Adrenal gland (tissue), 12 donors: Measurements from ENCODE around the gene ERAP2. TPM values are rescaled to one million over a fixed set of nuclear protein-coding genes. Genes with fewer than 3 reads are reported as not detected.

Source experiments
- DNase-seq, 7 donors: peaks; one replicate each; pipeline ENCODE4 v3.0.0-alpha.2; 2019 to 2020
- H3K27ac ChIP-seq, 5 donors: fragments of 200-600 bp; sonication (generic) in 4 of 5; 1 replicate in 3 of 5; 2 replicates in 2 of 5; pipeline versions ENCODE4 v1.5.1 to v1.8.0; 2016 to 2020; ENCODE audit warnings: mild to moderate bottlenecking in 1 of 5
- H3K27me3 ChIP-seq: fragments of 200-600 bp; 2 replicates; pipeline ENCODE4 v1.8.0; 2021
- H3K36me3 ChIP-seq, 2 donors: fragments of 200-600 bp; replicated peaks in 1 of 2; 1 replicate in 1 of 2; 2 replicates in 1 of 2; pipeline versions ENCODE4 v1.5.1 to v1.8.0; 2018 to 2022
- H3K4me1 ChIP-seq, 2 donors: fragments of 200-600 bp; replicated peaks in 1 of 2; 1 replicate in 1 of 2; 2 replicates in 1 of 2; pipeline versions ENCODE4 v1.5.1 to v1.8.0; 2018 to 2021
- H3K4me3 ChIP-seq, 4 donors: fragments of 200-600 bp; sonication (generic) in 3 of 4; one replicate each; pipeline ENCODE4 v1.5.1; 2016 to 2018
- H3K9me3 ChIP-seq, 3 donors: fragments of 200-600 bp; sonication (generic) in 1 of 3; replicated peaks in 1 of 3; 1 replicate in 2 of 3; 2 replicates in 1 of 3; pipeline versions ENCODE4 v1.5.1 to v1.8.0; 2016 to 2021
- CTCF ChIP-seq, 6 experiments: fragments of 450-650 bp in 4 of 6; fragments of 200-600 bp in 2 of 6; sonication (generic) in 1 of 6; IDR thresholded peaks; 1 replicate in 5 of 6; 2 replicates in 1 of 6; pipeline versions ENCODE4 v1.5.1 to v1.8.0; 2016 to 2021; ENCODE audit warnings: antibody characterized with exemption in 6 of 6, mild to moderate bottlenecking in 2 of 6, moderate library complexity in 1 of 6
- POLR2A ChIP-seq, 2 donors: fragments of 450-650 bp; IDR thresholded peaks; one replicate each; pipeline ENCODE4 v1.6.1; 2017; ENCODE audit warnings: antibody characterized with exemption in 2 of 2, mild to moderate bottlenecking in 2 of 2, moderate library complexity in 1 of 2
- WGBS, 4 donors: extraction: QIAGEN DNeasy Blood & Tissue Kit in 2 of 4; methylation state at CpG; one replicate each; pipeline versions ENCODE4 v1.1.5 to v1.1.7; 2013 to 2017; 5-methylcytosine and 5-hydroxymethylcytosine counted together
- intact Hi-C, 2 donors: fragments of 100-400 bp; cut with DNase I; formaldehyde crosslinking; loops; one replicate each; pipeline versions ENCODE4 v1.14.1 to v1.15.0; 2022 to 2023
- polyA plus RNA-seq, 3 donors: library from polyadenylated mRNA; stranded (reverse); fragments of 200-250 nt in 2 of 3; fragments of 350-450 nt in 1 of 3; fragmentation: Illumina TruSeq in 1 of 3; extraction: RNeasy Lipid Tissue Mini Kit (QIAGEN cat#74804) in 1 of 3; gene quantifications; one replicate each; pipeline ENCODE4 v1.2.3, GENCODE V29; 2013 to 2014
- total RNA-seq, 9 donors: library from RNA; depleted of rRNA in 4 of 9; stranded (reverse); fragments of >200 nt in 4 of 9; fragments of 120-200 nt in 1 of 9; fragmentation: NEBNext Ultra II Directional in 1 of 9; extraction: Animal tissue kit (Norgen Biotek cat#: 25700) in 1 of 9; gene quantifications; one replicate each; pipeline versions ENCODE4 v1.1.0 to v1.2.4, GENCODE V29; 2013 to 2023
- donor health status: healthy with polysubstance abuse.
- donor health status: Bipolar disorder and iron deficiency.
- donor health status: DM: yes; HTN: yes; CAD: no.
- donor health status: DM: no; HTN: no; CAD: no.
- donor health status: DM: no; HTN: no; CAD: no.
- donor health status: DM: yes; HTN: yes; CAD: no.

The ERAP2 gene
- total and polyA plus RNA-seq, 12 donors: 0.94 to 32.1 (median 10.2) TPM

GRCh38 chr5:96835791-96836191 is 40.5 kb upstream of the ERAP2 start:
- Histone ChIP-seq H3K36me3 (no peaks in the 10 kb centered on the region), H3K27ac (no peak overlapping the region), H3K4me3 (no peak overlapping the region), H3K9me3 (no peaks in the 10 kb centered on the region), H3K4me1 (no peaks in the 10 kb centered on the region), H3K27me3 (no peaks in the 10 kb centered on the region)
- WGBS, 4 donors: 74 to 84% (median 81%) methylated on average over 2 of the region's 2 CpGs
- DNase-seq: no peak
- intact Hi-C loops: no loop called here
- TF ChIP-seq CTCF (IDR thresholded peaks at IDR 0.05): no peak

GRCh38 chr5:96836817-96837216 is 39.5 kb upstream of the ERAP2 start:
- Histone ChIP-seq H3K4me3 (no peak overlapping the region), H3K9me3 (no peaks in the 10 kb centered on the region), H3K27me3 (no peaks in the 10 kb centered on the region), H3K27ac (no peak overlapping the region), H3K36me3 (no peaks in the 10 kb centered on the region), H3K4me1 (no peaks in the 10 kb centered on the region)
- 97 to 100% (median 99%) methylated on average over 1 of the region's 1 CpG for WGBS, 4 donors
- intact Hi-C loops: no loop called here
- DNase-seq: no peak
- TF ChIP-seq CTCF (IDR thresholded peaks at IDR 0.05): no peak
- TF ChIP-seq POLR2A (IDR thresholded peaks at IDR 0.05): no peak

- Histone ChIP-seq H3K9me3 (no peaks in the 10 kb centered on the region), H3K27me3 (no peaks in the 10 kb centered on the region), H3K4me3 (no peak overlapping the region), H3K27ac (no peak overlapping the region), H3K36me3 (no peaks in the 10 kb centered on the region), H3K4me1 (no peaks in the 10 kb centered on the region)
- 79 to 89% (median 82%) methylated on average over 7 to 14 of the region's 14 CpGs for WGBS, 4 donors
- TF ChIP-seq POLR2A (IDR thresholded peaks at IDR 0.05) (no peak), CTCF (IDR thresholded peaks at IDR 0.05) (no peak)
- no peak for DNase-seq
- intact Hi-C loops: no loop called here
Measured at GRCh38 chr5:96837303-96837702, 39.0 kb upstream of the ERAP2 start.

- intact Hi-C loops: no loop called here
- WGBS, 4 donors: 75 to 94% (median 87%) methylated on average over 2 of the region's 2 CpGs
Measured at GRCh38 chr5:96838201-96839070, 37.9 kb upstream of the ERAP2 start.

More at GRCh38 chr5:96838201-96839070, 37.9 kb upstream of the ERAP2 start:
- H3K4me1 ChIP-seq: no peaks in the 10 kb centered on the region
- H3K27ac ChIP-seq: no peak overlapping the region
- no peak for DNase-seq
- TF ChIP-seq POLR2A (IDR thresholded peaks at IDR 0.05) (no peak), CTCF (IDR thresholded peaks at IDR 0.05) (no peak)
- H3K9me3 ChIP-seq: no peaks in the 10 kb centered on the region
- no peak overlapping the region for H3K4me3 ChIP-seq
- no peaks in the 10 kb centered on the region for H3K36me3 ChIP-seq
- no peaks in the 10 kb centered on the region for H3K27me3 ChIP-seq
